ENCODE data around the gene LRRC3.

Gene LRRC3

DNA sequence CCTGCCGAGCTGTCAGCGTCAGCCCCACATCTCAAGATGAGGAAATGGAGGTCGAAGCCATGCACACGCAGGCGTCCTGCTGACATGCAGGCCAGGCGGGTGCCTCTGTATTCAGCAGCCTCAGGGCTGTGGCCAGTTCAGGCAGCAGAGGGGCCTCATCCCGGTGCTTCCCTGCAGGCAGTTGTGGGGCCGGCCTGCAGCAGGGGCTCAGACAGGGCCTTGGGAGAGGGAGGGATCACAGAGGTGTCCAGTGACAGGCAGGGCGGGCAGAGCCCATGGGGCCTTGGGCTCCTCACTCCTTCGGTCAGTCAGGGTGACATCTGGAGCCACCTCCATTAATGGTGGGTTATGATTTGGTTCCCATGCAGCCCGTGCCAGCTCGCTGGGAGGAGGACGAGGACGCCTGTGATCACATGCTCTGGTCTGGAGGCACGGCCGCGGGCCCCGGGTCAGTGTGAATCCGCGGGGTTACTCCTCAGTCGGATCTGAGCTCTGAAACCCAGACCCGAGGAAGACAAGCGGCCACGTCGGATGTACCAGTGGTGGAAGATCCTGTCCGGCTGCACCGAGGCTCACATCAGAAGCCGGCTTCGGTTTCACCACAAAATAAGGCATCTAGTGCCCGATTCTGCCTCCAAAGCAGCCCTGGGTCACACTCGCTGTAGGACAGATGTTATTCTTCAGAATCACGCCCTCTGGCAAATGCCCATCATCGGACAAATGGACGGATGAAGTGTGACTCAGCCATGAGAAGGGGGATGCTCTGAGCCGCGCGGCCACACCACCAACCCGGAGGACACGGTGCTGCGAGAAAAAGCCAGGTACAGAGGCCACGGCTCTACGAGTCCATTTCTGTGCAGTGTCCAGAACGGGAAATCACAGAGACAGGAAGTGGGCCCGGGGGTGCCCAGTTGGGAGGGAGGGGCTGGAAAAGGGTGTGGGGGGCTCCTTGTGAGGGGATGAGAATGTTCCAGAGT is 51.3 kb downstream of the LRRC3 start:
- no peak overlapping the region for H3K4me3 ChIP-seq (ENCODE audit: low read length)
- DNase-seq (ENCODE audit: low read depth), result no peak
- TF ChIP-seq, protein P1, sequence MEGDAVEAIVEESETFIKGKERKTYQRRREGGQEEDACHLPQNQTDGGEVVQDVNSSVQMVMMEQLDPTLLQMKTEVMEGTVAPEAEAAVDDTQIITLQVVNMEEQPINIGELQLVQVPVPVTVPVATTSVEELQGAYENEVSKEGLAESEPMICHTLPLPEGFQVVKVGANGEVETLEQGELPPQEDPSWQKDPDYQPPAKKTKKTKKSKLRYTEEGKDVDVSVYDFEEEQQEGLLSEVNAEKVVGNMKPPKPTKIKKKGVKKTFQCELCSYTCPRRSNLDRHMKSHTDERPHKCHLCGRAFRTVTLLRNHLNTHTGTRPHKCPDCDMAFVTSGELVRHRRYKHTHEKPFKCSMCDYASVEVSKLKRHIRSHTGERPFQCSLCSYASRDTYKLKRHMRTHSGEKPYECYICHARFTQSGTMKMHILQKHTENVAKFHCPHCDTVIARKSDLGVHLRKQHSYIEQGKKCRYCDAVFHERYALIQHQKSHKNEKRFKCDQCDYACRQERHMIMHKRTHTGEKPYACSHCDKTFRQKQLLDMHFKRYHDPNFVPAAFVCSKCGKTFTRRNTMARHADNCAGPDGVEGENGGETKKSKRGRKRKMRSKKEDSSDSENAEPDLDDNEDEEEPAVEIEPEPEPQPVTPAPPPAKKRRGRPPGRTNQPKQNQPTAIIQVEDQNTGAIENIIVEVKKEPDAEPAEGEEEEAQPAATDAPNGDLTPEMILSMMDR (conservative IDR thresholded peaks at IDR 0.05; ENCODE audit: low read length), result no peak

DNA sequence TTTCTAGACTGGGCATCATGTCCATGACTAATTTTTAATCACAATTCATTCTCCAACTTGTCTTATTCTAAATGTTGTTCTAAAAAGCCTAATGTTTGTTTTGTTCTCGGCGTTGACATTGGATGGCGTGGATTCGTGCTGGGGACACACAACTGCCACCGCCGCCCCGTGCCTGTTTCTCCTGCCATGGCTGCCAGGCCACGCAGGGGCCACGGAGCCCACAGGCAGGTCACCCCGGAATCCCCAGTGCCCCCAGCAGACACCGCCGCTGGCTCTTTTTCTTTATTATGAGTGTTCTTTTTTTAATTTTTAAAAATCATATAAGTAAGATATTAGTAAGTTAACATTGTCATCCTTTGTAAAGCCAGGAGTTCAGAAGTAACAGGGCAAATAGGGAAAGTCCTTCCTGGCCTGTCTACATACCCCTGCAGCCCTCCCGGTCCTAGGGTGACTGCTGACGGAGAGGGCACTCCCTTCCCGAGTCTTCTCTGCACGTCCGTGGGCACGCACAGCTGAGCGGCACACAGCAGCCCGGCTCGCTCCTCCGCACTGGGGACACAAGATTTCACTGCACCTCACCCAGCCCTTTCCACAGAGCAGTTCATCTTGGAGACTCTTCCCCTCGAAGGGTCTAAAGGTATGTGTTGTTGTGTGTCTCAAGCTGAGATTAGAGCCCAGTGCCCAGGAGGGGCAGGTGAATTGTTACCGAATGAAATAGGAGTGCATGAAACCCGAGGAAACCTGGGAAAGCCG is 52.5 kb downstream of the LRRC3 start:
- no peak for DNase-seq (ENCODE audit: low read depth)
- TF ChIP-seq, protein P1 (conservative IDR thresholded peaks at IDR 0.05; ENCODE audit: low read length), result no peak
- H3K4me3 ChIP-seq (ENCODE audit: low read length), result no peak overlapping the region

DNA sequence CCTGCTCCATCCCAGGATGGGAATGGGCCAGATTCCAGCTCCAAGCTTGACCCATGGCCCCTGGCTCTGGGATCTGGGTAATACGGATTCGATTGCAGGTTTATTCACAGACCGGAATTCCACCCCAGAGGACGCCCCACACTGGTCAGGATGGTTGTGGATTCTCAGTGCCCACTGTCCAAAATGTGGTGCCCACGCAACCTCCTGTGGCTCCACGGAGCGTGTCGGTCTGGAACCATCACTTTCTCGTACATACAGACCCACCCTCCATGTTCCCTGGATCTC is 53.1 kb downstream of the LRRC3 start:
- no peak overlapping the region for H3K4me3 ChIP-seq (ENCODE audit: low read length)
- DNase-seq (ENCODE audit: low read depth), result no peak
- TF ChIP-seq, protein P1 (conservative IDR thresholded peaks at IDR 0.05; ENCODE audit: low read length), result no peak

DNA sequence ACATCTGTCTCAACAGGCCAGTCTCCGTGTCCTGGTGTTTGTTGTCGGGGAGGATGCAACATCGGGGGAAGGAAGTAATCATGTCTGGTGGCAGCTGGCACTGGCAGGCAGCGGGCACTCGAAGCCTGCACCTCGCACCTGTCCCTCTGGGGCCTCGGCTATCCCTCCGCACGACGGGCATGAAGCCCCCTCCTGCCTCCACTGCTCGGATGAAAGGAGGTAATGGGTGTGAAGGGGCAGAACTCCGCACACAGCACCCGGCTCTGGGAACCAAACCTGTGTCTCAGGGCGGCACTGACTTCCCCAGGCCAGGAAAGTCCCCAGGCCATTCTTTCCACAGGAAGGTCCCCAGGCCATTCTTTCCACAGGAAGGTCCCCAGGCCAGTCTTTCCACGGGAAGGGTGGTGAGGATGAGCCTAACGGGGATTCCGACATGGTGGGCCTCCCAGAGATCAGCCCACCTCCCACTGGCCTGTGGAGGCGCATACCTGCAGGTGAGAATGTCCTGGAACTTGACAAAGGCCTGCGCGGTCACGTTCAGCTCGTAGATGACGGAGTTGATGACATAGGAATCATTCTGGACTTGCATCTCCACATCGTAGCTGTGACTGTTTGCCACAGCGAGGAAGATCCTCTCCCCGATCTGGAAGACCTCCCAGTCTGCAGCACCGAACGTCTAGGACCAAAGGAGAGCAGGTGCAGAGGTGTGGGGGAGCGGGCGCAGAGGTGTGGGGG is 53.6 kb downstream of the LRRC3 start:
- no peak overlapping the region for H3K4me3 ChIP-seq (ENCODE audit: low read length)
- TF ChIP-seq, protein P1 (conservative IDR thresholded peaks at IDR 0.05; ENCODE audit: low read length), result no peak
- DNase-seq (ENCODE audit: low read depth), result no peak

DNA sequence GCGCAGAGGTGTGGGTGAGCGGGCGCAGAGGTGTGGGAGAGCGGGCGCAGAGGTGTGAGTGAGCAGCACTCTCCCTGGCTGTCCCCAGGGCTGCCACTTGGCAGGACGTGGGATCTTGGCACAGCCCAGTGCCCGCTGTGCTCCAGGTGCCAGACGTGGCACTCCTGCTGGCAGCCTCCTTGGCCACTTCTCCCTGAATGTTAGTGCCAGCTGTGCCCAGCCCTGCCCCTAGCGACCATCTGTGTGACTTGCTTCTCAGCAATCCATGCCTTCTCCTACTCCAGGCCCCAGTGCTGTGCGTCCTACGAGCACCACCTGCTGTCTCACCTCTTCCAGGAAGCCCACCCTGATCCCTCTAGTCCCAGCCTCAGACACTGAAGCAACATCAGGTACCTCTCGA is 54.2 kb downstream of the LRRC3 start:
- no peak overlapping the region for H3K4me3 ChIP-seq (ENCODE audit: low read length)
- peak; percentile 7 for DNase-seq (ENCODE audit: low read depth)
- TF ChIP-seq, protein P1 (conservative IDR thresholded peaks at IDR 0.05; ENCODE audit: low read length), result peak; percentile 26

DNA sequence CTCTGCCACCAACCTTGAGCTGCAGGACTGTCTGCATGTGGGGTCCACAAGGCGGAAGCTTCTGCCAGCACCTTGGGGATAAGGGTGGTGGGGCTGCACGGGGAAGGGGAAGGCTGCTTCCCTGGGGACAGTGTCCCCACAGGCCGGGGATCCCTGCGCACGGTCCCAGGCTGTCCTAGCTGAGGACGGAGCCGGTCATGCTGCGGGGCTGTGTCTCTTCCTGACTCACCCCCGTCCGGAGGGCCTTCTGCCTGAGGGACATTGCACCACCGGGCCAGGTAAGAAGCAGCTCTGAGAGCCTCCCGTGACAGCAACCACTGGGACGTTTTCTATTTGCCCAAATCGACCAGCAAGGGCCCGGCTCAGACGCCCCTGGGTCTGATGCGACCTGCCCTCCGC is 54.8 kb downstream of the LRRC3 start:
- TF ChIP-seq, protein P1 (conservative IDR thresholded peaks at IDR 0.05; ENCODE audit: low read length), result no peak
- H3K4me3 ChIP-seq (ENCODE audit: low read length), result no peak overlapping the region
- no peak for DNase-seq (ENCODE audit: low read depth)

All from AG10803 (cell line).